Testis (tissue), 2 donors: ENCODE measurements around the gene CSF3R.

Experiments used
- POLR2A ChIP-seq: fragments of 450-650 bp; IDR thresholded peaks from one replicate; pipeline ENCODE4 v1.6.1; 2017; ENCODE audit warnings: antibody characterized with exemption, mild to moderate bottlenecking, moderate library complexity
- TF ChIP-seq, protein P1 (sequence below), 3 experiments: fragments of 450-650 bp in 2 of 3; fragments of 200-600 bp in 1 of 3; sonication (generic) in 1 of 3; IDR thresholded peaks; one replicate each; pipeline ENCODE4 v1.5.1; 2016 to 2019; ENCODE audit warnings: antibody characterized with exemption in 3 of 3, mild to moderate bottlenecking in 2 of 3, moderate library complexity in 1 of 3

GRCh38 chr1:36511804-36512798, 29.4 kb upstream of the CSF3R start:
- TF ChIP-seq, protein P1, sequence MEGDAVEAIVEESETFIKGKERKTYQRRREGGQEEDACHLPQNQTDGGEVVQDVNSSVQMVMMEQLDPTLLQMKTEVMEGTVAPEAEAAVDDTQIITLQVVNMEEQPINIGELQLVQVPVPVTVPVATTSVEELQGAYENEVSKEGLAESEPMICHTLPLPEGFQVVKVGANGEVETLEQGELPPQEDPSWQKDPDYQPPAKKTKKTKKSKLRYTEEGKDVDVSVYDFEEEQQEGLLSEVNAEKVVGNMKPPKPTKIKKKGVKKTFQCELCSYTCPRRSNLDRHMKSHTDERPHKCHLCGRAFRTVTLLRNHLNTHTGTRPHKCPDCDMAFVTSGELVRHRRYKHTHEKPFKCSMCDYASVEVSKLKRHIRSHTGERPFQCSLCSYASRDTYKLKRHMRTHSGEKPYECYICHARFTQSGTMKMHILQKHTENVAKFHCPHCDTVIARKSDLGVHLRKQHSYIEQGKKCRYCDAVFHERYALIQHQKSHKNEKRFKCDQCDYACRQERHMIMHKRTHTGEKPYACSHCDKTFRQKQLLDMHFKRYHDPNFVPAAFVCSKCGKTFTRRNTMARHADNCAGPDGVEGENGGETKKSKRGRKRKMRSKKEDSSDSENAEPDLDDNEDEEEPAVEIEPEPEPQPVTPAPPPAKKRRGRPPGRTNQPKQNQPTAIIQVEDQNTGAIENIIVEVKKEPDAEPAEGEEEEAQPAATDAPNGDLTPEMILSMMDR (IDR thresholded peaks at IDR 0.05): no peak
- TF ChIP-seq POLR2A: no peak
